Measurements from ENCODE around the gene DNAH1.

The DNAH1 gene

GRCh38 chr3:52443268-52443610 is 127.1 kb downstream of the DNAH1 start:
- Mint-ChIP-seq H3K4me1 (peaks cover 5% of the 10 kb centered on the region), H3K4me3 (no peak overlapping the region), H3K27me3 (no peaks in the 10 kb centered on the region), H3K27ac (no peak overlapping the region), H3K36me3 (ENCODE audit: low read depth) (no peaks in the 10 kb centered on the region), H3K9me3 (no peaks in the 10 kb centered on the region)
- ATAC-seq (no peak), DNase-seq (no peak)

GRCh38 chr3:52443791-52444687 is 127.9 kb downstream of the DNAH1 start:
- no peaks in the 10 kb centered on the region for H3K36me3 Mint-ChIP-seq (ENCODE audit: low read depth)
- no peak overlapping the region for H3K27ac Mint-ChIP-seq
- H3K4me1 Mint-ChIP-seq = peaks cover 5% of the 10 kb centered on the region
- no peaks in the 10 kb centered on the region for H3K27me3 Mint-ChIP-seq
- H3K4me3 Mint-ChIP-seq = no peak overlapping the region
- no peaks in the 10 kb centered on the region for H3K9me3 Mint-ChIP-seq
- DNase-seq (no peak), ATAC-seq (no peak)

GRCh38 chr3:52444860-52445793 is 129.0 kb downstream of the DNAH1 start, which contains the start of gene SEMA3G:
Gene SEMA3G, minus strand, starts transcription at chr3:52445103. Its CDS starts 76 bp downstream, at chr3:52445027.
- Mint-ChIP-seq H3K9me3 (no peaks in the 10 kb centered on the region), H3K4me3 (no peak within 1 kb of the TSS), H3K36me3 (ENCODE audit: low read depth) (no peaks in the 10 kb centered on the region), H3K27ac (no peak within 1 kb of the TSS), H3K4me1 (peaks cover 5% of the 10 kb centered on the region), H3K27me3 (no peaks in the 10 kb centered on the region)
- ATAC-seq (peak; percentile 95), DNase-seq (peak; percentile 77)

GRCh38 chr3:52446042-52446441 is 129.9 kb downstream of the DNAH1 start:
- H3K4me3 Mint-ChIP-seq = no peak overlapping the region
- no peaks in the 10 kb centered on the region for H3K9me3 Mint-ChIP-seq
- no peak overlapping the region for H3K27ac Mint-ChIP-seq
- H3K27me3 Mint-ChIP-seq = no peaks in the 10 kb centered on the region
- H3K4me1 Mint-ChIP-seq = peaks cover 5% of the 10 kb centered on the region
- ATAC-seq (no peak), DNase-seq (no peak)
- no peaks in the 10 kb centered on the region for H3K36me3 Mint-ChIP-seq (ENCODE audit: low read depth)

GRCh38 chr3:52446631-52447511 is 130.8 kb downstream of the DNAH1 start:
- Mint-ChIP-seq H3K27ac (no peak overlapping the region), H3K9me3 (no peaks in the 10 kb centered on the region), H3K4me3 (no peak overlapping the region), H3K4me1 (peaks cover 5% of the 10 kb centered on the region), H3K27me3 (no peaks in the 10 kb centered on the region), H3K36me3 (ENCODE audit: low read depth) (no peaks in the 10 kb centered on the region)
- peak; percentile 50 for ATAC-seq
- DNase-seq = peak; percentile 80

- Mint-ChIP-seq H3K36me3 (ENCODE audit: low read depth) (no peaks in the 10 kb centered on the region), H3K4me3 (no peak overlapping the region), H3K9me3 (no peaks in the 10 kb centered on the region), H3K27ac (no peak overlapping the region), H3K4me1 (peaks cover 5% of the 10 kb centered on the region), H3K27me3 (no peaks in the 10 kb centered on the region)
- no peak for ATAC-seq
- DNase-seq = no peak
Measured at GRCh38 chr3:52447512-52448355, 131.6 kb downstream of the DNAH1 start.
